A673 (cell line): ENCODE data around the gene SLC44A2. TPM values are rescaled to one million over a fixed set of nuclear protein-coding genes. Genes with fewer than 3 reads are reported as not detected.

ENCODE experiments used
- BruUV-seq: library from RNA; stranded (reverse); fragments of 400-500 nt; replicated peaks from 2 replicates; lab custom pipeline; 2021; lab: Mats Ljungman, UMichigan
- CTCF ChIA-PET: fragments of 300-600 bp; sonication (Branson Sonifier 250); formaldehyde crosslinking; loops from one replicate; lab custom pipeline; 2022; ENCODE audit warnings: antibody characterized with exemption; lab: Charles Lee
- POLR2A ChIA-PET: fragments of 300-600 bp; sonication (Branson Sonifier 250); formaldehyde crosslinking; loops from one replicate; lab custom pipeline; 2022; ENCODE audit warnings: antibody characterized with exemption; ENCODE audit not compliant: low non-redundant PET; lab: Charles Lee
- DNase-seq: peaks from one replicate; pipeline ENCODE4 v3.0.0-alpha.2; 2015; ENCODE audit warnings: low spot score
- H3K27ac ChIP-seq: fragments of 200-600 bp; sonication (generic); 2 replicates; pipeline ENCODE4 v1.5.1; 2016; ENCODE audit warnings: mixed run types, low read depth, mild to moderate bottlenecking, mixed read lengths, antibody characterized with exemption, low read length; ENCODE audit not compliant: poor library complexity, severe bottlenecking
- H3K27me3 ChIP-seq: fragments of 200-600 bp; sonication (generic); replicated peaks from 2 replicates; pipeline ENCODE4 v1.6.1; 2017; ENCODE audit warnings: mixed run types, low read depth, mild to moderate bottlenecking, mixed read lengths, antibody characterized with exemption, low read length; ENCODE audit not compliant: insufficient read depth, poor library complexity
- H3K36me3 ChIP-seq: fragments of 200-600 bp; sonication (generic); 2 replicates; pipeline ENCODE4 v1.6.1; 2016; ENCODE audit warnings: mixed run types, mild to moderate bottlenecking, mixed read lengths, antibody characterized with exemption, low read length; ENCODE audit not compliant: insufficient read depth, poor library complexity, severe bottlenecking
- H3K4me1 ChIP-seq: fragments of 200-600 bp; sonication (generic); 2 replicates; pipeline ENCODE4 v1.6.1; 2017; ENCODE audit warnings: mixed run types, mild to moderate bottlenecking, mixed read lengths, antibody characterized with exemption, low read length; ENCODE audit not compliant: insufficient read depth, poor library complexity, severe bottlenecking
- H3K4me3 ChIP-seq: fragments of 200-600 bp; sonication (generic); 2 replicates; pipeline ENCODE4 v1.5.1; 2016; ENCODE audit warnings: low read depth, mixed run types, mild to moderate bottlenecking, mixed read lengths, low read length; ENCODE audit not compliant: poor library complexity, severe bottlenecking
- H3K9me3 ChIP-seq: fragments of 200-600 bp; sonication (generic); 2 replicates; pipeline ENCODE4 v1.6.1; 2016; ENCODE audit warnings: mixed run types, low read depth, mild to moderate bottlenecking, mixed read lengths, antibody characterized with exemption, low read length; ENCODE audit not compliant: poor library complexity, severe bottlenecking
- CTCF ChIP-seq: fragments of 300-800, 200-600 bp; sonication (generic); conservative IDR thresholded peaks from 2 replicates; pipeline ENCODE4 v1.5.1; 2017; ENCODE audit warnings: low read depth, mild to moderate bottlenecking, antibody characterized with exemption, low read length, moderate library complexity, mixed read lengths
- EZH2 ChIP-seq: fragments of 200-600 bp; sonication (generic); IDR thresholded peaks from 2 replicates; pipeline ENCODE4 v1.6.1; 2017; ENCODE audit warnings: borderline replicate concordance, low read depth, mild to moderate bottlenecking, mixed read lengths, antibody characterized with exemption, low read length; ENCODE audit not compliant: poor library complexity, severe bottlenecking
- intact Hi-C: fragments of 100-400 bp; cut with micrococcal nuclease; formaldehyde crosslinking; loops from one replicate; pipeline ENCODE4 v1.10.0; 2022; ENCODE audit not compliant: unreplicated experiment
- total RNA-seq: library from RNA; stranded (reverse); gene quantifications from 2 replicates; pipeline ENCODE4 v1.2.3, GENCODE V29; 2021

Gene SLC44A2
- total RNA-seq, 1 experiment from 2014 or later: 35.4 TPM

- BruUV-seq: no TSS peak
- CTCF ChIA-PET: no interaction called here
- H3K4me3 ChIP-seq: no peak overlapping the region
- TF ChIP-seq CTCF (no peak), EZH2 (no peak)
- intact Hi-C loops: no loop called here
- H3K27me3 ChIP-seq: no peaks in the 10 kb centered on the region
- POLR2A ChIA-PET: no interaction called here
- no peak overlapping the region for H3K27ac ChIP-seq
- H3K9me3 ChIP-seq: no peaks in the 10 kb centered on the region
- no peaks in the 10 kb centered on the region for H3K36me3 ChIP-seq
- no peak for DNase-seq
- H3K4me1 ChIP-seq: no peaks in the 10 kb centered on the region
These were observed 31.3 kb upstream of the SLC44A2 start for GRCh38 chr19:10593820-10594637.

GRCh38 chr19:10600149-10600548 lies 25.2 kb upstream of the SLC44A2 start:
- H3K4me3 ChIP-seq: no peak overlapping the region
- intact Hi-C loops: no loop called here
- no peaks in the 10 kb centered on the region for H3K36me3 ChIP-seq
- H3K27me3 ChIP-seq: no peaks in the 10 kb centered on the region
- H3K9me3 ChIP-seq: no peaks in the 10 kb centered on the region
- DNase-seq: no peak
- no TSS peak for BruUV-seq
- H3K4me1 ChIP-seq: peaks cover 2% of the 10 kb centered on the region
- H3K27ac ChIP-seq: no peak overlapping the region
- TF ChIP-seq CTCF: no peak
- TF ChIP-seq EZH2: no peak
- CTCF ChIA-PET: interaction anchor here (0.5 kb wide), 1 partner anchor 101 kb away, joined by 5 read pairs; the partner anchor contains the start of gene QTRT1
- POLR2A ChIA-PET: no interaction called here

- H3K36me3 ChIP-seq: no peaks in the 10 kb centered on the region
- TF ChIP-seq EZH2 (no peak), CTCF (no peak)
- H3K4me1 ChIP-seq: peaks cover 2% of the 10 kb centered on the region
- CTCF ChIA-PET: interaction anchor here (0.6 to 1.2 kb wide), 4 partner anchors 21 to 118 kb away, joined by 3 to 6 read pairs (median 4); no protein-coding TSS in a partner anchor
- no peak overlapping the region for H3K4me3 ChIP-seq
- no TSS peak for BruUV-seq
- POLR2A ChIA-PET: interaction anchor here (0.5 kb wide), 1 partner anchor 165 kb away, joined by 3 read pairs; no protein-coding TSS in a partner anchor
- intact Hi-C loops: no loop called here
- no peak for DNase-seq
- H3K9me3 ChIP-seq: no peaks in the 10 kb centered on the region
- no peaks in the 10 kb centered on the region for H3K27me3 ChIP-seq
- no peak overlapping the region for H3K27ac ChIP-seq
These were observed 23.4 kb upstream of the SLC44A2 start for GRCh38 chr19:10601999-10602329.
